ENCODE results near the gene BLVRA. TPM values are rescaled to one million over a fixed set of nuclear protein-coding genes. Genes with fewer than 3 reads are reported as not detected.

BLVRA gene
- total and polyA plus RNA-seq, 10 of the 15 experiments (the other 5 are each of a cell fraction or from before 2014, with no cell fraction given), result 63.3 to 198 (median 102) TPM

GRCh38 chr7:43753271-43753810 is 5.1 kb upstream of the BLVRA start:
- ATAC-seq (no peak), DNase-seq (ENCODE audit: low read depth, low spot score) (no peak), FAIRE-seq (no peak)
- intact Hi-C loops (cut with micrococcal nuclease; ENCODE audit: unreplicated experiment) (no loop called here), in situ Hi-C loops (cut with MboI) (no loop called here)
- SMC1A ChIA-PET (ENCODE audit: uncharacterized antibody, unreplicated experiment), result no interaction called here
- RAD21 ChIA-PET (ENCODE audit: unreplicated experiment), result interaction anchor here (1.2 kb wide), 1 partner anchor 11 kb away, joined by 5 read pairs; no protein-coding TSS in a partner anchor
- H3K4me1 ChIP-seq (ENCODE audit: control insufficient read depth, insufficient read depth, low read length), result peaks cover 41% of the 10 kb centered on the region
- H3K9me3 ChIP-seq (replicated peaks; ENCODE audit: control insufficient read depth, insufficient read depth, low read length), result peaks cover 4% of the 10 kb centered on the region; the same call in 2 of the 3 replicates
- H4K20me1 ChIP-seq (ENCODE audit: control insufficient read depth, insufficient read depth), result no peaks in the 10 kb centered on the region
- no CpG with 5 or more reads among the region's 1 CpG for WGBS (ENCODE audit: insufficient coverage, insufficient replicate concordance, low lambda C conversion rate, missing lambda C conversion rate)
- peaks cover 2% of the 10 kb centered on the region for H3K79me2 ChIP-seq (ENCODE audit: control insufficient read depth, insufficient read depth, low read length)
- POLR2A ChIA-PET, result interaction anchor here (0.6 to 1.1 kb wide), 2 partner anchors 15 to 37 kb away, joined by 4 to 6 read pairs; no protein-coding TSS in a partner anchor
- no peak overlapping the region for H3K9ac ChIP-seq (ENCODE audit: control insufficient read depth, insufficient read depth, low read length)
- H3K36me3 ChIP-seq (ENCODE audit: control insufficient read depth in 2 of 2, insufficient read depth in 2 of 2, low read length in 1 of 2), result no peaks in the 10 kb centered on the region
- no peak overlapping the region for H3K4me3 ChIP-seq
- no TSS peak for BruUV-seq (replicated peaks)
- TF ChIP-seq YY1 (IDR thresholded peaks at IDR 0.05; ENCODE audit: low read depth, low read length), result no peak
- no peak for TF ChIP-seq TCF12 (IDR thresholded peaks at IDR 0.05; ENCODE audit: low read depth, low read length)
- TF ChIP-seq GABPA (IDR thresholded peaks at IDR 0.05; ENCODE audit: low read depth), result no peak
- no peak for TF ChIP-seq EZH2 (IDR thresholded peaks at IDR 0.05; ENCODE audit: borderline replicate concordance, control insufficient read depth, low read depth, low read length)
- no peak for TF ChIP-seq ZSCAN29 (IDR thresholded peaks at IDR 0.05)
- TF ChIP-seq ZBTB40 (IDR thresholded peaks at IDR 0.05; ENCODE audit: borderline replicate concordance), result no peak
- no peak for TF ChIP-seq CTCF (IDR thresholded peaks at IDR 0.05 in 2 of 3, conservative IDR thresholded peaks at IDR 0.05 in 1 of 3; ENCODE audit: control insufficient read depth in 2 of 3, extremely low read depth in 1 of 3, insufficient read depth in 1 of 3, low read depth in 3 of 3, low read length in 3 of 3)
- H3K27ac ChIP-seq (ENCODE audit: control insufficient read depth, insufficient read depth), result no peak overlapping the region
- no peak overlapping the region for H3K4me2 ChIP-seq (ENCODE audit: control insufficient read depth, insufficient read depth)
- no peaks in the 10 kb centered on the region for H3K27me3 ChIP-seq (replicated peaks in 1 of 2; ENCODE audit: control insufficient read depth in 2 of 2, insufficient read depth in 2 of 2, low read length in 1 of 2)
- CTCF ChIA-PET, result interaction anchor here (1.4 kb wide), 1 partner anchor 23 kb away, joined by 3 read pairs; no protein-coding TSS in a partner anchor
- H2AFZ ChIP-seq (ENCODE audit: control insufficient read depth, low read depth, low read length), result no peak overlapping the region

Measured in GM12878 (cell line).